B cell (primary cell): ENCODE measurements around the gene ANKFY1. TPM values are rescaled to one million over a fixed set of nuclear protein-coding genes. Genes with fewer than 3 reads are reported as not detected.
A peak's percentile ranks its signal among the peaks of the same experiment; 100 is the strongest.

Source experiments
- ATAC-seq: fragments of 200-7000 bp; cut with Tn5 transposase; one replicate; pipeline ENCODE4 v1.10.0; 2021; ENCODE audit warnings: low read depth, mild to moderate bottlenecking, moderate number of reproducible peaks, moderate library complexity
- CTCF ChIA-PET: fragments of 350-600 bp; sonication (Branson Sonifier 250); formaldehyde crosslinking; loops from one replicate; lab custom pipeline; 2021; ENCODE audit warnings: antibody characterized with exemption, inconsistent platforms; lab: Charles Lee
- POLR2A ChIA-PET: fragments of 350-600 bp; sonication (Branson Sonifier 250); formaldehyde crosslinking; loops from one replicate; lab custom pipeline; 2021; ENCODE audit warnings: antibody characterized with exemption; lab: Charles Lee
- DNase-seq: peaks from one replicate; pipeline ENCODE4 v3.0.0; 2013
- H2AFZ ChIP-seq: 2 replicates; pipeline ENCODE4 v1.6.1; 2012; ENCODE audit warnings: mild to moderate bottlenecking, low read depth, low read length; ENCODE audit not compliant: insufficient read depth, poor library complexity, severe bottlenecking
- H3K27ac ChIP-seq, 2 donors: 1 replicate in 1 of 2; 2 replicates in 1 of 2; pipeline ENCODE4 v1.5.1; 2012 to 2013; ENCODE audit warnings: low read length in 2 of 2, mild to moderate bottlenecking in 2 of 2, moderate library complexity in 1 of 2
- H3K27me3 ChIP-seq, 4 experiments: fragments of 200-600 bp in 1 of 4; sonication (generic) in 1 of 4; replicated peaks in 1 of 4; 1 replicate in 2 of 4; 2 replicates in 2 of 4; pipeline versions ENCODE4 v1.6.1 to v1.7.0; 2013 to 2016; ENCODE audit warnings: low read length in 3 of 4, mild to moderate bottlenecking in 2 of 4, mixed read lengths in 1 of 4, moderate library complexity in 1 of 4; ENCODE audit not compliant: insufficient read depth in 4 of 4, control insufficient read depth in 3 of 4; ENCODE audit errors: control extremely low read depth in 1 of 4
- H3K36me3 ChIP-seq, 2 experiments: replicated peaks in 1 of 2; 1 replicate in 1 of 2; 2 replicates in 1 of 2; pipeline versions ENCODE4 v1.6.1 to v1.7.1; 2013; ENCODE audit warnings: low read length in 1 of 2; ENCODE audit not compliant: insufficient read depth in 2 of 2, control insufficient read depth in 1 of 2; ENCODE audit errors: control extremely low read depth in 1 of 2, extremely low read depth in 1 of 2
- H3K4me1 ChIP-seq, 2 donors: fragments of 200-600 bp in 1 of 2; sonication (generic) in 1 of 2; 1 replicate in 1 of 2; 2 replicates in 1 of 2; pipeline versions ENCODE4 v1.5.1 to v1.6.1; 2013 to 2017; ENCODE audit warnings: low read length in 2 of 2; ENCODE audit not compliant: control insufficient read depth in 2 of 2, insufficient read depth in 2 of 2
- H3K4me2 ChIP-seq: replicated peaks from 2 replicates; pipeline ENCODE3; 2012; ENCODE audit warnings: mild to moderate bottlenecking, low read depth, low read length; ENCODE audit not compliant: poor library complexity, severe bottlenecking
- H3K4me3 ChIP-seq, 5 experiments: fragments of 200-600 bp in 1 of 5; sonication (generic) in 1 of 5; 1 replicate in 3 of 5; 2 replicates in 2 of 5; pipeline versions ENCODE4 v1.5.1 to v1.7.0; 2011 to 2016; ENCODE audit warnings: low read length in 4 of 5, mild to moderate bottlenecking in 4 of 5, low read depth in 2 of 5, control low read depth in 1 of 5, moderate library complexity in 1 of 5; ENCODE audit not compliant: insufficient read depth in 1 of 5; ENCODE audit errors: control extremely low read depth in 1 of 5, extremely low read depth in 1 of 5
- H3K79me2 ChIP-seq: fragments of 200-600 bp; sonication (generic); one replicate; pipeline ENCODE4 v1.6.0; 2016; ENCODE audit warnings: low read length; ENCODE audit not compliant: control insufficient read depth, insufficient read depth
- H3K9ac ChIP-seq: fragments of 200-600 bp; sonication (generic); 2 replicates; pipeline ENCODE4 v1.6.1; 2017; ENCODE audit warnings: mild to moderate bottlenecking, low read length, moderate library complexity
- H3K9me3 ChIP-seq, 3 donors: one replicate each; pipeline versions ENCODE4 v1.6.1 to v1.7.1; 2013; ENCODE audit warnings: low read length in 2 of 3; ENCODE audit not compliant: control insufficient read depth in 2 of 3, insufficient read depth in 1 of 3; ENCODE audit errors: control extremely low read depth in 1 of 3
- H4K20me1 ChIP-seq: 2 replicates; pipeline ENCODE4 v1.6.0; 2012; ENCODE audit warnings: mild to moderate bottlenecking, low read length; ENCODE audit not compliant: insufficient read depth, control insufficient read depth, poor library complexity, severe bottlenecking
- H3K27ac Mint-ChIP-seq: one replicate; pipeline ENCODE4 v1.8.0; 2021; ENCODE audit warnings: mixed read lengths
- H3K27me3 Mint-ChIP-seq: one replicate; pipeline ENCODE4 v1.8.0; 2021; ENCODE audit warnings: mixed read lengths
- H3K4me1 Mint-ChIP-seq: one replicate; pipeline ENCODE4 v1.8.0; 2021; ENCODE audit warnings: mixed read lengths
- H3K4me3 Mint-ChIP-seq: one replicate; pipeline ENCODE4 v1.8.0; 2021; ENCODE audit warnings: mixed read lengths
- H3K9me3 Mint-ChIP-seq: one replicate; pipeline ENCODE4 v1.8.0; 2022; ENCODE audit warnings: mixed read lengths; ENCODE audit not compliant: insufficient read depth
- EZH2 ChIP-seq: IDR thresholded peaks from 2 replicates; pipeline ENCODE4 v1.6.1; 2012; ENCODE audit warnings: borderline replicate concordance, low read depth, mild to moderate bottlenecking, moderate library complexity, low read length; ENCODE audit not compliant: insufficient read depth, poor library complexity, severe bottlenecking
- WGBS: methylation state at CpG from one replicate; pipeline ENCODE4 v1.1.5; 2013; ENCODE audit warnings: missing lambda C conversion rate; ENCODE audit not compliant: insufficient coverage; 5-methylcytosine and 5-hydroxymethylcytosine counted together
- intact Hi-C: fragments of 100-400 bp; cut with micrococcal nuclease; formaldehyde crosslinking; loops from one replicate; pipeline ENCODE4 v1.10.0; 2022
- polyA plus RNA-seq: library from polyadenylated mRNA; depleted of rRNA; stranded (reverse); fragments of >200 nt; gene quantifications from 2 replicates; pipeline ENCODE4 v1.2.3, GENCODE V29; 2012
- total RNA-seq, 2 donors: library from RNA; stranded (reverse); fragments of 120-200 nt in 1 of 2; gene quantifications; 1 replicate in 1 of 2; 2 replicates in 1 of 2; pipeline versions ENCODE4 v1.2.3 to v1.2.4, GENCODE V29; 2013 to 2022
- TF ChIP-seq, protein P1 (sequence below): fragments of 200-600 bp; IDR thresholded peaks from one replicate; pipeline ENCODE4 v1.8.0; 2022; ENCODE audit warnings: antibody characterized with exemption, mild to moderate bottlenecking

The ANKFY1 gene
- total and polyA plus RNA-seq, 2 donors (not counting 1 experiment from before 2014, with no cell fraction given) = 23.1 to 63.9 TPM

DNA sequence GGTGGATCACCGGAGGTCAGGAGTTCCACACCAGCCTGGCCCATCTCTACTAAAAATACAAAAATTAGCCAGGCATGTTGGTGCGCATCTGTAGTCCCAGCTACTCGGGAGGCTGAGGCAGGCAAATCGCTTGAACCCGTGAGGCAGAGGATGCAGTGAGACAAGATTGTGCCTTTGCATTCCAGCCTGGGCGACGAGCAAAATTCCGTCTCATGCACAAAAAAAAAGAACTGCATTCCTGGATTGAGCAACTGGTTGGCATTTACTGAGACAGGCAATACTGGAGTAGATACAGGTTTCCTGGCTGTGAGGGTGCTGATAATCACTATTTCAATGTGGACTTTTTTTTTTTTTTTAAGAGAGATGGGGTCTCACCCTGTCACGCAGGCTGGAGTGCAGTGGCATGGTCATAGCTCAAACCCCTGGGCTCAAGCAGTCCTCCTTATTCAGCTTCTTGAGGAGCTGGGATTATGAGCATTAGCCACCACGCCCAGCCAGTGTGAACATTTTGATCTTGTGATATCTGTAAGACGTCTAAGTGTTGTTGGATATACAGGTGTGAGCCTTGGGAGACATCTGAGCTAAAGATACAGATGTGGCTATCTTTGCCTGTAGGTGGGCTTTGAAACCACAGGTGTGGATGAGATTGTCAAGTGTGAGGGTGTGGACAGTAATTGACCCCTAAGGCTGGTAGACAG, 115.0 kb downstream of the ANKFY1 start:
- no peaks in the 10 kb centered on the region for H4K20me1 ChIP-seq
- POLR2A ChIA-PET = no interaction called here
- peak overlapping the region; percentile 46 for H3K27ac Mint-ChIP-seq
- intact Hi-C loops = no loop called here
- H3K4me1 Mint-ChIP-seq = peaks cover 6% of the 10 kb centered on the region
- H3K9ac ChIP-seq = no peak overlapping the region
- H3K4me2 ChIP-seq = no peak overlapping the region
- peaks cover 20% of the 10 kb centered on the region for H3K79me2 ChIP-seq
- H3K27me3 Mint-ChIP-seq = no peaks in the 10 kb centered on the region
- H3K4me1 ChIP-seq = peaks cover 6 to 8% of the 10 kb centered on the region in 2 donors
- CTCF ChIA-PET = interaction anchor here (1.1 kb wide), 1 partner anchor 418 kb away, joined by 3 read pairs; no protein-coding TSS in a partner anchor
- no peak overlapping the region for H2AFZ ChIP-seq
- H3K36me3 ChIP-seq = peaks cover 1 to 2% of the 10 kb centered on the region in 2 experiments
- no peak for DNase-seq
- H3K9me3 ChIP-seq = no peaks in the 10 kb centered on the region
- no peak for TF ChIP-seq EZH2
- TF ChIP-seq, protein P1, sequence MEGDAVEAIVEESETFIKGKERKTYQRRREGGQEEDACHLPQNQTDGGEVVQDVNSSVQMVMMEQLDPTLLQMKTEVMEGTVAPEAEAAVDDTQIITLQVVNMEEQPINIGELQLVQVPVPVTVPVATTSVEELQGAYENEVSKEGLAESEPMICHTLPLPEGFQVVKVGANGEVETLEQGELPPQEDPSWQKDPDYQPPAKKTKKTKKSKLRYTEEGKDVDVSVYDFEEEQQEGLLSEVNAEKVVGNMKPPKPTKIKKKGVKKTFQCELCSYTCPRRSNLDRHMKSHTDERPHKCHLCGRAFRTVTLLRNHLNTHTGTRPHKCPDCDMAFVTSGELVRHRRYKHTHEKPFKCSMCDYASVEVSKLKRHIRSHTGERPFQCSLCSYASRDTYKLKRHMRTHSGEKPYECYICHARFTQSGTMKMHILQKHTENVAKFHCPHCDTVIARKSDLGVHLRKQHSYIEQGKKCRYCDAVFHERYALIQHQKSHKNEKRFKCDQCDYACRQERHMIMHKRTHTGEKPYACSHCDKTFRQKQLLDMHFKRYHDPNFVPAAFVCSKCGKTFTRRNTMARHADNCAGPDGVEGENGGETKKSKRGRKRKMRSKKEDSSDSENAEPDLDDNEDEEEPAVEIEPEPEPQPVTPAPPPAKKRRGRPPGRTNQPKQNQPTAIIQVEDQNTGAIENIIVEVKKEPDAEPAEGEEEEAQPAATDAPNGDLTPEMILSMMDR = no peak
- H3K27me3 ChIP-seq = no peaks in the 10 kb centered on the region
- ATAC-seq = no peak
- H3K27ac ChIP-seq = no peak overlapping the region
- H3K4me3 ChIP-seq = no peak overlapping the region
- no peak overlapping the region for H3K4me3 Mint-ChIP-seq
- whole genome bisulfite sequencing = 96% methylated on average over 11 of the region's 11 CpGs
- no peaks in the 10 kb centered on the region for H3K9me3 Mint-ChIP-seq

DNA sequence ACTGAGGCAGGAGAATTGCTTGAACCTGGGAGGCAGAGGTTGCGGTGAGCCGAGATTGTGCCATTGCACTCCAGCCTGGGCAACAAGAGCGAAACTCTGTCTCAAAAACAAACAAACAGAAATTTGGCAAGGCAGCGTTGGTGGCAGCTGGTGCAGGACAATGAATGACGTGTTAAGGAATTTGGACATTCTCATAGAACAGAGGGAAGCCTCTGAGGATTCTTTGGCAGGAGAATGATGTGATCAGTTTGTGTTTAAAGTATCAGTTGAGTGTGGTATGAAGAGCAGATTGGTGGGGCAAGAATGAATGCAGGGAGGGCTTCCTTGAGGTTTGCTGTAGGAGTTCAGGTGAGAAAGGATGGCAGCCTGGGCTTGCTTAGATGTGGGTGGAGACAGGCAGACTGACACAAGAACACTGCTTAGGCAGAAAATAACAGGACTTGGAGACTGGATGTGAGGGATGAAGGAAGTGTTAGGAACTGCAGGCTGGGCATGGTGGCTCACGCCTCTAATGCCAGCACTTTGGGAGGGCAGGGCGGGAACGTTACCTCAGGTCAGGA, 115.9 kb downstream of the ANKFY1 start:
- no peaks in the 10 kb centered on the region for H3K27me3 Mint-ChIP-seq
- ATAC-seq (no peak), DNase-seq (no peak)
- no peaks in the 10 kb centered on the region for H3K9me3 ChIP-seq
- TF ChIP-seq, protein P1 = no peak
- no peak for TF ChIP-seq EZH2
- H3K27me3 ChIP-seq = no peaks in the 10 kb centered on the region
- H2AFZ ChIP-seq = no peak overlapping the region
- no peak overlapping the region for H3K4me3 Mint-ChIP-seq
- ChIA-PET POLR2A (no interaction called here), CTCF (no interaction called here)
- H3K4me3 ChIP-seq = no peak overlapping the region
- no peaks in the 10 kb centered on the region for H4K20me1 ChIP-seq
- H3K27ac ChIP-seq = no peak overlapping the region
- H3K9ac ChIP-seq = no peak overlapping the region
- no peaks in the 10 kb centered on the region for H3K9me3 Mint-ChIP-seq
- 97% methylated on average over 6 of the region's 8 CpGs for WGBS
- H3K27ac Mint-ChIP-seq = no peak overlapping the region
- peaks cover 1 to 2% of the 10 kb centered on the region in 2 experiments for H3K36me3 ChIP-seq
- intact Hi-C loops = no loop called here
- H3K4me2 ChIP-seq = no peak overlapping the region
- H3K79me2 ChIP-seq = peaks cover 20% of the 10 kb centered on the region
- peaks cover 6 to 8% of the 10 kb centered on the region in 2 donors for H3K4me1 ChIP-seq
- peaks cover 9% of the 10 kb centered on the region for H3K4me1 Mint-ChIP-seq
